GM10266 (cell line): Measurements from ENCODE around the gene DDX19B.
"Not testable (repeated sequence)": the region's sequence is repeated elsewhere in the genome, so short reads cannot be mapped to it uniquely, and the experiment has no call there.

ENCODE experiments used
- DNase-seq: peaks from one replicate; pipeline ENCODE4 v3.0.0; 2012; ENCODE audit errors: extremely low spot score
- TF ChIP-seq, protein P1 (sequence below): IDR thresholded peaks from 2 replicates; pipeline ENCODE4 v1.5.1; 2012; ENCODE audit warnings: mild to moderate bottlenecking, low read depth; ENCODE audit not compliant: control insufficient read depth, insufficient read depth; ENCODE audit errors: missing control alignments

Gene DDX19B

DNA sequence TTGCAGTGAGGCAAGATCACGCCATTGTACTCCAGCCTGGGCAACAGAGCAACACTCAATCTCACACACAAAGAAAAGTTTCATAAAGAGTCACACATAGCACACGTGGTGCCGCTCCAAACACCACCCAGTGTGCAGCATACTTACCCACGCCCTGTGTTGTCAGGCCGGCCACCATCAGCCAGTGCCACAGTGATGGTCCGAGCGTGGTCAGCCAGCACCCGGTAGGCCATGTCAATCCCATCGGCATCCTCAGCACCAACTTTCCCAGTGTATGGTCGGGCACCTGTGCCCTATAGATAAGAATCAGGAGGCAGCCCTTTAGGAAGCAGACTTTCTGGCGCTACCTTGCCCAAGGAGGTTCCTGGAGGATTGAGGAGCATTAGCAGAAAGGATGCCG lies 29.5 kb upstream of the DDX19B start:
- DNase-seq: no peak
- TF ChIP-seq, protein P1, sequence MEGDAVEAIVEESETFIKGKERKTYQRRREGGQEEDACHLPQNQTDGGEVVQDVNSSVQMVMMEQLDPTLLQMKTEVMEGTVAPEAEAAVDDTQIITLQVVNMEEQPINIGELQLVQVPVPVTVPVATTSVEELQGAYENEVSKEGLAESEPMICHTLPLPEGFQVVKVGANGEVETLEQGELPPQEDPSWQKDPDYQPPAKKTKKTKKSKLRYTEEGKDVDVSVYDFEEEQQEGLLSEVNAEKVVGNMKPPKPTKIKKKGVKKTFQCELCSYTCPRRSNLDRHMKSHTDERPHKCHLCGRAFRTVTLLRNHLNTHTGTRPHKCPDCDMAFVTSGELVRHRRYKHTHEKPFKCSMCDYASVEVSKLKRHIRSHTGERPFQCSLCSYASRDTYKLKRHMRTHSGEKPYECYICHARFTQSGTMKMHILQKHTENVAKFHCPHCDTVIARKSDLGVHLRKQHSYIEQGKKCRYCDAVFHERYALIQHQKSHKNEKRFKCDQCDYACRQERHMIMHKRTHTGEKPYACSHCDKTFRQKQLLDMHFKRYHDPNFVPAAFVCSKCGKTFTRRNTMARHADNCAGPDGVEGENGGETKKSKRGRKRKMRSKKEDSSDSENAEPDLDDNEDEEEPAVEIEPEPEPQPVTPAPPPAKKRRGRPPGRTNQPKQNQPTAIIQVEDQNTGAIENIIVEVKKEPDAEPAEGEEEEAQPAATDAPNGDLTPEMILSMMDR: no peak

DNA sequence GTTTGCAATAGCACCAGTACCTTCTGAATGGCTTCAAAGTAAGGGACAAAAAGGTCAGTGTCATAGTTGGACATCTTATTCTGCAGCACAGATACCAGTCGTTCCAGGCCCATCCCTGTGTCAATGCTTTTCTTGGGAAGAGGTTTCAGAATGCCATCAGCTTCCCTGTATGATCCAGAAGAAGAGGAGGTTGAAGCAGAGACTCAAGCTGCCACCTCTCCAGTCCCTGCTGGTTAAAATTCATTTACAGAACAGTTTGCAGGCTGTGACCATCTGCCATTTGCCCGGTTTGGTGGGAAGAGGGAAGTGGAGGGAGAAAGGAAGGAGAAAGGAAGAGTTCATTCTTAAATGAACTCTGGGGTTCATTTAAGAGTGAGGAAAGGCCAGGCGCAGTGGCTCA lies 28.8 kb upstream of the DDX19B start:
- TF ChIP-seq, protein P1: no peak

DNA sequence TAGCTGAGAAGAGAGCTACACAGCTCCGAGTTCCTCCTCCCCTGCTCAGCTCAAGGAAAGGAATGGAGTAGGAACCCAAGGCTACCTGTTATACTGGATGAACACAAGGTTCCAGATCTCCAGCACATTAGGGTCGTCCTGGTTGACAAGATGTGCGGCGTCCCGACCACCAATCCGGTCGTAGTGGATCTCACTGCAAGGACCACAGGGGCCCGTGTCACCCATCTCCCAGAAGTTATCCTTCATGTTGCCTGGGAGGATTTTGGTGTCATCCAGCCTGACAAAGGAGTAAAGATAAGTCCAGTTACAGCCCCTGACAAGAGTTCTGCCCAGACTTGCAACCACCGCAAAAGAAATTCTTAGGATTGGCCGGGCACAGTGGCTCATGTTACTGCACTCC lies 27.3 kb upstream of the DDX19B start:
- DNase-seq: no peak
- TF ChIP-seq, protein P1: no peak

More for the DNA sequence above, 28.8 kb upstream of the DDX19B start:
- no peak for DNase-seq

DNA sequence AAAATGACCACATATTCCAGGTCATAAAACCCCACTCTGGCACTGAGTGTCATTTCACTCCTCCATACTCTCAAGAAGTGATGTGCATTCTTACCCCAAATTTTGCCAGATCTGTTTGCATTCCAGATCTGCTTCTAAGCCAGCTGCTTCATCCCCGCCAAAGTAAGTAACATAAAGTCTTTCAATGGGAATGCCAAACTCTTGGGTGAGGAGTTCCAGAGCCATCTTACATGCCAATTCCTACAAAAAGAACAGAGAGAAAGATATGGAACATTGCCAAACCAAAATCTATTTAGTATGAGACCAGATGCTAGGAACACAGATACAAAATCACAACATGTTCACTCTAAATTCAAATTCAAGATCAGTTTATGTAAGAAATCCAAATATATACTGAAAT lies 22.6 kb upstream of the DDX19B start:
- no peak for DNase-seq
- TF ChIP-seq, protein P1: no peak

DNA sequence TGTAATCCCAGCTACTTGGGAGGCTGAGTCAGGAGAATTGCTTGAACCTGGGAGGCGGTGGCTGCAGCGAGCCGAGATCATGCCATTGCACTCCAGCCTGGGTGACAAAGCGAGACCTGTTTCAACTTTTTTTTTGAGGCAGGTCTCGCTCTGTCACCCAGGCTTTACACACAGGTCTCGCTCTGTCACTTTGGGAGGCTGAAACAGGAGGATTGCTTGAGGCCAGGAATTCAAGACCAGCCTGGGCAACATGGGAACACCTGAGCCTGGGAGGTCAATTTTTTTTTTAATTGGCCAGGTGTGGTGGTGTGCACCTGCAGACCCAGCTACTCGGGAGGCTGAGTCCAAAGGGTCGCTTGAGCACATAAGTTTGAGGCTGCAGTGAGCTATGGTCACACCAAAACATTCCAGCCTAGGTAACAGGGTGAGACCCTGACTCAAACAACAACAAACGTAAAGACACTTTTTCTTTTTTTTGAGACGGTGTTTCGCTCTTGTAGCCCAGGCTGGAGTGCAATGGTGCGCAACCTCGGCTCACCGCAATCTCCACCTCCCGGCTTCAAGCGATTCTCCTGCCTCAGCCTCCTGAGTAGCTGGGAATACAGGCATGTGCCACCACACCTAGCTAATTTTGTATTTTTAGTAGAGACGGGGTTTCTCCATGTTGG lies 11.5 kb upstream of the DDX19B start:
- DNase-seq: not testable (repeated sequence)

DNA sequence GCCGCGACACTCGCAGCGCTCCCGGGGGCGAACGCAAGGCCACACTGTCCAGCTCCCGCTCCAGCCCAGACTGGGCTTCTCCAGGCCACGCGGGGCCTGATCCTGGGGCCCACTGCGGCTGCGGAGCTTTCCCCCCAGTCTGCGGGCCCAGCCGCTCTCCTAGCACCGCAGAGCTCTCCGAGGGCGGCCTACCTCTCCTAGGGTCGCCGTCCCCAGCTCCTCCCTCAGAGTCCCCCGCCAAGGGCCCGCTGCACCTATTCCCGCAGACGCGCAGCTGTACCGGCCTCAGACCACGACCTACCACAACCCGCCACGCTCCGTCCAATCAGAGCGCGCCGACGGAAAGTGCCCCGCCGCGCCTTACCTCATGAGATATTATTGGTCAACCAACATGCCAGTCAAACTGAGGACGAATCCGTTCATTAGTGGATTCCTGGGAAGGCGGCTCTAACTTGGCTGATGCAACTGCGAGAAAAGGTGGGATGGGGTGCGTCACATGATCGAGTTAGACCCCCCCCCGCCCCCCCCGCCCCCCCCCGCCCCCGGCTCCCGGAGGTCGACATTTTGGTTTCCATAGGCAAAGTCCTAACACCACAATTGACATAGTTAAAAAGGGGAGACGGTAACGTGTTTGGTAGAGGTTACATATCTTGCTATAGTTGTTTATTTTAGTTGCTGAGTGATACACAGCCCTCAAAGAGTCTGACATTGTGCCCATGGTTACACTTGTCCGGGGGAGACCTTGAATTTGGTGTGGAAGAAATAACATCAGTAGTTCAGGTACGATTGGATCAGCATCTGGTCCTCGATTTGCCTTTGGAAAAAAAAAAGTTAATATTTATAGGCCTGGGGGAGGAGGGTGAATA lies 9.5 kb upstream of the DDX19B start, which contains the start of gene AARS1:
TSS of gene AARS1 (minus strand) at position 278 of the 866 bp plus-strand sequence. CDS start 6,743 bp downstream, outside the sequence.
- TF ChIP-seq, protein P1: no peak
- peak; percentile 98 for DNase-seq

DNA sequence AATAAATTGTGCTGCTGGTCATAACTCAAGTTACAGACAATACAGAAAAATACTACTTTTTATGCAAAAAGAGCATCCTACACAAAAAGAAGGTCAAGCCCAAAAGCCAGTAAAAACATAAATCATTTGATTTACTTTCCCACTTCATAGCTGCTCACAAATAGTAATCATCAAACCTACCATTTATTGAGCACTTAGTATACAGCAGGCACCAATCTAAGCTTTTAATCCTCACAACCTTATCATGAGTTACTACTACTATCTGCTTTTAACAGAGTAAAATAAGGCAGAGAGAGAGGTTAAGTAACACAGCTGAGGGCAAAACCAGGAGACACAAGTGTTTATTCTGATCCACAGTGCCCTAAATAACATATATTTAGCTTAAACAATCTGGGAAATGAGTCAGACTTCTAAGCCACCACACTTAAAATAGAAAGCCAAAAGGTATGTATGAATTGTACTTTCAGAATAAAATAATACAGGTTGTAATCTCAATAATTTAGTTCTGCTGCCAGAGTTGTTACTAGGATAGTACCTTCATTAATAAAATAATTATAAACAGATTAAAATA lies 8.0 kb upstream of the DDX19B start:
- TF ChIP-seq, protein P1: no peak
- DNase-seq: no peak

DNA sequence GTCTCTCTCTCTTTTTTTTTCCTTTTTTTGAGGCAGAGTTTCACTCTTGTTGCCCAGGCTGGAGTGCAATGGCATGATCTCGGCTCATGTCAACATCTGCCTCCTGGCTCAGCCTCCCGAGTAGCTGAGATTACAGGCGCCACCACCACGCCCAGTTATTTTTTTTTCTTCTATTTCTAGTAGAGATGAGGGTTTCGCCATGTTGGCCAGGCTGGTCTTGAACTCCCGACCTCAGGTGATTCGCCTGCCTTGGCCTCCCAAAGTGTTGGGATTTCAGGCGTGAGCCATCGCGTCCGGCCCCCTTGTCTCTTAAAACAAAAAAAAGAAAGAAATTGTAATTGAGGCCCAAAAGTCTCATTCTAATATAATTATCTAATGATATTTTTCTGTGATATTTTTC lies 6.8 kb upstream of the DDX19B start:
- DNase-seq: not testable (repeated sequence)
